ENCODE results near the gene RNF145.
"Not testable (repeated sequence)": the region's sequence is repeated elsewhere in the genome, so short reads cannot be mapped to it uniquely, and the experiment has no call there.

Gene RNF145

GRCh38 chr5:159118958-159119659 lies 90.2 kb downstream of the RNF145 start:
- not testable (repeated sequence) for DNase-seq (ENCODE audit: low read depth in 3 of 3)

GRCh38 chr5:159113405-159113804 lies 95.9 kb downstream of the RNF145 start:
- no peak for DNase-seq (ENCODE audit: low read depth in 3 of 3)

GRCh38 chr5:159112436-159112835 lies 96.9 kb downstream of the RNF145 start:
- no peak for DNase-seq (ENCODE audit: low read depth in 3 of 3)
